Suprapubic skin (tissue), 4 donors: ENCODE results near the gene PSTPIP1.

Experiments
- CTCF ChIP-seq, 2 donors: fragments of 200-600 bp in 1 of 2; fragments of 450-650 bp in 1 of 2; sonication (generic) in 1 of 2; IDR thresholded peaks; one replicate each; pipeline ENCODE4 v1.5.1; 2016 to 2019; ENCODE audit warnings: antibody characterized with exemption in 2 of 2, mild to moderate bottlenecking in 1 of 2, moderate library complexity in 1 of 2
- EP300 ChIP-seq: sonication (generic); formaldehyde crosslinking; IDR thresholded peaks from one replicate; pipeline ENCODE4 v1.6.1; 2017; ENCODE audit warnings: antibody characterized with exemption
- POLR2A ChIP-seq, 2 donors: fragments of 450-650 bp; IDR thresholded peaks; one replicate each; pipeline ENCODE4 v1.6.1; 2017; ENCODE audit warnings: antibody characterized with exemption in 2 of 2, mild to moderate bottlenecking in 2 of 2, moderate library complexity in 2 of 2
- POLR2AphosphoS5 ChIP-seq, 3 donors: sonication (generic); formaldehyde crosslinking; IDR thresholded peaks; one replicate each; pipeline ENCODE4 v1.6.1; 2017; ENCODE audit warnings: antibody characterized with exemption in 3 of 3

GRCh38 chr15:77039217-77039533 is 44.2 kb downstream of the PSTPIP1 start:
- TF ChIP-seq CTCF (IDR thresholded peaks at IDR 0.05), result no peak
- TF ChIP-seq EP300, result no peak
- TF ChIP-seq POLR2A (IDR thresholded peaks at IDR 0.05), result no peak
- TF ChIP-seq POLR2AphosphoS5 (IDR thresholded peaks at IDR 0.05), result no peak
